Activated CD4-positive, CD25-positive, alpha-beta regulatory T cell treated with anti-CD3 and anti-CD28 coated beads, Interleukin-2, amount 50 U/mL, for 72 hours (primary cell): Measurements from ENCODE around the gene INPP5D.
"Not testable (repeated sequence)": the region's sequence is repeated elsewhere in the genome, so short reads cannot be mapped to it uniquely, and the experiment has no call there.

Source experiments
- DNase-seq: peaks from one replicate; pipeline ENCODE4 v3.0.0; 2021

The INPP5D gene

GRCh38 chr2:233121856-233122255, 61.7 kb downstream of the INPP5D start:
- DNase-seq, result no peak

GRCh38 chr2:233122541-233122940, 62.4 kb downstream of the INPP5D start:
- DNase-seq, result no peak

- DNase-seq, result not testable (repeated sequence)
Observed at GRCh38 chr2:233123576-233123975, 63.4 kb downstream of the INPP5D start.

GRCh38 chr2:233124421-233125080, 64.4 kb downstream of the INPP5D start:
- DNase-seq, result no peak

GRCh38 chr2:233125455-233126065, 65.4 kb downstream of the INPP5D start:
- DNase-seq, result no peak

GRCh38 chr2:233129351-233129978, 69.3 kb downstream of the INPP5D start:
- no peak for DNase-seq

- no peak for DNase-seq
Observed at GRCh38 chr2:233130024-233130423, 69.9 kb downstream of the INPP5D start.

- DNase-seq, result no peak
Observed at GRCh38 chr2:233130481-233131020, 70.4 kb downstream of the INPP5D start.

GRCh38 chr2:233131936-233132720, 72.0 kb downstream of the INPP5D start:
- DNase-seq, result no peak

GRCh38 chr2:233133239-233133638, 73.1 kb downstream of the INPP5D start:
- DNase-seq, result no peak

GRCh38 chr2:233135421-233135820, 75.3 kb downstream of the INPP5D start:
- no peak for DNase-seq

- DNase-seq, result no peak
Observed at GRCh38 chr2:233137040-233137439, 76.9 kb downstream of the INPP5D start.

GRCh38 chr2:233140077-233140585, 80.0 kb downstream of the INPP5D start:
- DNase-seq, result no peak

GRCh38 chr2:233140978-233141377, 80.8 kb downstream of the INPP5D start:
- DNase-seq, result no peak

- no peak for DNase-seq
Observed at GRCh38 chr2:233141901-233142300, 81.8 kb downstream of the INPP5D start.

GRCh38 chr2:233142355-233142897, 82.3 kb downstream of the INPP5D start:
- no peak for DNase-seq

GRCh38 chr2:233143700-233144331, 83.7 kb downstream of the INPP5D start:
- DNase-seq, result no peak

GRCh38 chr2:233145726-233146125, 85.6 kb downstream of the INPP5D start:
- no peak for DNase-seq

- no peak for DNase-seq
Observed at GRCh38 chr2:233146194-233146593, 86.1 kb downstream of the INPP5D start.

- no peak for DNase-seq
Observed at GRCh38 chr2:233147136-233147828, 87.1 kb downstream of the INPP5D start.

- no peak for DNase-seq
Observed at GRCh38 chr2:233147829-233148167, 87.7 kb downstream of the INPP5D start.

GRCh38 chr2:233148354-233148753, 88.2 kb downstream of the INPP5D start:
- DNase-seq, result no peak
